MM.1S (cell line): ENCODE results near the gene RPS18.
"Not testable (repeated sequence)": the region's sequence is repeated elsewhere in the genome, so short reads cannot be mapped to it uniquely, and the experiment has no call there.

Source experiments
- DNase-seq: peaks from one replicate; pipeline ENCODE4 v3.0.0-alpha.2; 2015
- H2AFZ ChIP-seq: fragments of 300-600 bp; sonication (generic); 2 replicates; pipeline ENCODE4 v1.6.0; 2016; ENCODE audit warnings: antibody characterized with exemption, low read length
- H3F3A ChIP-seq: fragments of 300-600 bp; sonication (generic); 2 replicates; pipeline ENCODE4 v1.6.1; 2016; ENCODE audit warnings: mild to moderate bottlenecking, antibody characterized with exemption, low read length, moderate library complexity, mixed read lengths; ENCODE audit not compliant: insufficient read depth
- H3K27ac ChIP-seq: fragments of 300-600 bp; sonication (generic); 2 replicates; pipeline ENCODE4 v1.5.1; 2016; ENCODE audit warnings: mild to moderate bottlenecking, low read length
- H3K27me3 ChIP-seq: fragments of 300-600 bp; sonication (generic); replicated peaks from 2 replicates; pipeline ENCODE4 v1.6.0; 2016; ENCODE audit warnings: low read length; ENCODE audit not compliant: insufficient read depth
- H3K36me3 ChIP-seq: fragments of 300-600 bp; sonication (generic); replicated peaks from 2 replicates; pipeline ENCODE4 v1.6.1; 2016; ENCODE audit warnings: mild to moderate bottlenecking, low read length, mixed read lengths; ENCODE audit not compliant: insufficient read depth
- H3K4me1 ChIP-seq: fragments of 300-600 bp; sonication (generic); 2 replicates; pipeline ENCODE4 v1.6.1; 2016; ENCODE audit warnings: low read length, mixed read lengths
- H3K4me2 ChIP-seq: fragments of 300-600 bp; sonication (generic); 2 replicates; pipeline ENCODE4 v1.6.0; 2016; ENCODE audit warnings: low read depth, low read length
- H3K4me3 ChIP-seq: fragments of 300-600 bp; sonication (generic); 2 replicates; pipeline ENCODE4 v1.5.1; 2016; ENCODE audit warnings: low read length, mixed read lengths
- H3K79me2 ChIP-seq: fragments of 300-600 bp; sonication (generic); 2 replicates; pipeline ENCODE4 v1.6.1; 2016; ENCODE audit warnings: mixed run types, low read length, mixed read lengths
- H3K9ac ChIP-seq: fragments of 300-600 bp; sonication (generic); 2 replicates; pipeline ENCODE4 v1.6.1; 2016; ENCODE audit warnings: low read length, mixed read lengths
- H3K9me2 ChIP-seq: fragments of 300-600 bp; sonication (generic); replicated peaks from 2 replicates; pipeline ENCODE4 v1.6.1; 2016; ENCODE audit warnings: mild to moderate bottlenecking, low read length, mixed read lengths; ENCODE audit not compliant: insufficient read depth
- H3K9me3 ChIP-seq: fragments of 300-600 bp; sonication (generic); replicated peaks from 2 replicates; pipeline ENCODE4 v1.6.1; 2016; ENCODE audit warnings: mild to moderate bottlenecking, low read length, mixed read lengths; ENCODE audit not compliant: insufficient read depth
- H4K20me1 ChIP-seq: fragments of 300-600 bp; sonication (generic); 2 replicates; pipeline ENCODE4 v1.6.1; 2016; ENCODE audit warnings: mild to moderate bottlenecking, low read length, moderate library complexity, mixed read lengths; ENCODE audit not compliant: insufficient read depth
- EZH2 ChIP-seq: fragments of 300-600 bp; sonication (generic); optimal IDR thresholded peaks from 2 replicates; pipeline ENCODE3; 2017; ENCODE audit warnings: low read depth, mild to moderate bottlenecking, antibody characterized with exemption, low read length, mixed read lengths
- EZH2phosphoT487 ChIP-seq: fragments of 300-600 bp; sonication (generic); IDR thresholded peaks from 2 replicates; pipeline ENCODE4 v1.6.1; 2018; ENCODE audit warnings: antibody characterized with exemption, low read length
- TF ChIP-seq, protein P1 (sequence below): fragments of 300-600 bp; sonication (generic); IDR thresholded peaks from 2 replicates; pipeline ENCODE4 v1.5.1; 2016; ENCODE audit warnings: antibody characterized with exemption, low read length, mixed read lengths

Gene RPS18

DNA sequence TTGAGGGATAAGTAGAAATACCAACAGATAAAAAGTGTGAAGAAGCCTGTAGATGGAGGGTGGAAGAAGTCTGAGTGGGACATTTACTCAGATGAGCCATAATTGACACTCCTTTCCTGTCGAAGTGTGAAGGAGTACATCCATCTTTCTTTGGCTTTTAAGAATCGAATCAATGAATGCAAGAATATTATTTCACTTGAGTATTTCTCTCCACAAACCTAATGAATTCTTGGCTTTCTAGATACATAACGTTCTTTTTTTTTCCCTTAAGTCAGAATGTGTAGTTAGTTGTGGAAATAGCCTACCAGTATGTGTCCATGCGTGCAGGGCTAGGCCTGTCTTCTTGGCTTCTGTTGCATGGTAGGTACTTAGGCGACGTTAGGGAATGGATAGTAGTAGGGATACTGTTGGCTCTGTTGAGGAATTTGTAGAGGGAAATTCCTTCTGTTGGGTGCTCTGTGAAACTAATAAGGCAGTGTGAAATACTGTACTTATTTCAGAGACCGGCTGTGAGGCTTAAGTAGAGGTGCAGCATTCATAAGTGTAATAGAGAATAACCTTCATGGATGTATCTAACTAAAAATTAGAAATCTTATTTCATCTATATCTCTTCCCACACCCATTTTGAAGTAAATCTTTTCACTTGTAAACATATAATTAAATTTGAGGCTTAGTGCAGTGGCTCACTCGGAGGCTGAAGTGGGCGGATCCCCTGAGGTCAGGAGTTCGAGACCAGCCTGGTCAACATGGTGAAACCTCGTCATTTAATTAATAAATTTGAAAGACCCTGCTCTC lies 1.5 kb downstream of the RPS18 start:
- H3K9me3 ChIP-seq, result no peaks in the 10 kb centered on the region
- H3K4me3 ChIP-seq, result peak overlapping the region; percentile 91
- no peak for DNase-seq
- H3K9ac ChIP-seq, result peak overlapping the region; percentile 93
- peak overlapping the region; percentile 65; the same call in 1 of the 2 replicates for H3K27ac ChIP-seq
- H4K20me1 ChIP-seq, result peaks cover 25% of the 10 kb centered on the region
- H3K4me1 ChIP-seq, result peaks cover 9% of the 10 kb centered on the region
- H3K36me3 ChIP-seq, result peaks cover 7% of the 10 kb centered on the region; the same call in 1 of the 2 replicates
- peaks cover 62% of the 10 kb centered on the region for H3F3A ChIP-seq
- TF ChIP-seq EZH2, result no peak
- no peak for TF ChIP-seq EZH2phosphoT487
- H3K4me2 ChIP-seq, result peak overlapping the region; percentile 71
- H2AFZ ChIP-seq, result no peak overlapping the region
- no peaks in the 10 kb centered on the region for H3K9me2 ChIP-seq
- H3K27me3 ChIP-seq, result no peaks in the 10 kb centered on the region
- H3K79me2 ChIP-seq, result peaks cover 60% of the 10 kb centered on the region

DNA sequence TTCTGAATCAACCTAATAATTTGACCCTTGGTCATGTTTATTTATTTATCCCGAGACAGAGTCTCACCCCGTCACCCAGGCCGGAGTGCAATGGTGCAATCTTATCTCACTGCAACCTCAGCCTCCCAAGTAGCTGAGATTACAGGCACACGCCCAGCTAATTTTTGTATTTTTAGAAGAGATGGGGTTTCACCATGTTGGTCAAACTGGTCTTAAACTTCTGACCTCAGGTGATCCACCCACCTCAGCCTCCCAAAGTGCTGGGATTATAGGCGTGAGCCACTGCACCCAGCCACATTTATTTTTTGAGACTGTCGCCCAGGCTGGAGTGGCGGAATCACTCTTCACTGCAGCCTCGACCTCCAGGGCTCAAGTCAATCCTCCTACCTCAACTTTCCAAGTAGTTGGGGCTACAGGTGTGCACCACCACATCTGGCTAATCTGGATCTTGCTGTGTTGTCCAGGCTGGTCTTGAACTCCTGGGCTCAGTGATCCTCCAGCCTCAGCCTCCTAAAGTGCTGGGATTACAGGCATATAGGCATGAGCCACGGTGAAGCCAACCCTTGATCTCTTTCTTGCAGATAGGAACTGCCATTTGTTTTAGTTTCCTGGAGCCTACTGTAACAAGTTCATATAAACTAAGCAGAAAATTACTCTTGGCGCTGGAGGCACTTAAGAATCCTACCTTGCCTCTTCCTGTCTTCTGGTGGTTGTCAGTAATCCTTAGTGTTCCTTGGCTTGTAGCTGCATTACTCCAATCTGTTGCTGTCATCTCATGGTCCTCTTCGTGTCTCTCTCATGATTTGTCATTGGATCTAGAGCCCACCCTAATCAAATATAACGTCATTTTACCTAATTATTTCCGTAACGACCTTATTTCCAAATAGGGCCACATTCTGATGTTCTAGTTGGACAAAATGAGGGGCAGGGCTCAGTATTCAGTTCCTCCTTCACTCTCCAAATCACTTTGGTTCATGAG lies 2.3 kb downstream of the RPS18 start:
- Histone ChIP-seq H3K27ac (no peak overlapping the region), H3K4me3 (no peak overlapping the region), H4K20me1 (peaks cover 25% of the 10 kb centered on the region), H3K4me2 (peak overlapping the region; percentile 71; the same call in 1 of the 2 replicates), H3F3A (peaks cover 64% of the 10 kb centered on the region), H3K9me2 (no peaks in the 10 kb centered on the region), H2AFZ (no peak overlapping the region), H3K9ac (no peak overlapping the region), H3K36me3 (peaks cover 7% of the 10 kb centered on the region; the same call in 1 of the 2 replicates), H3K79me2 (peaks cover 60% of the 10 kb centered on the region), H3K9me3 (no peaks in the 10 kb centered on the region), H3K4me1 (peaks cover 9% of the 10 kb centered on the region), H3K27me3 (no peaks in the 10 kb centered on the region)
- DNase-seq, result no peak
- TF ChIP-seq EZH2 (no peak), EZH2phosphoT487 (no peak)
- TF ChIP-seq, protein P1, sequence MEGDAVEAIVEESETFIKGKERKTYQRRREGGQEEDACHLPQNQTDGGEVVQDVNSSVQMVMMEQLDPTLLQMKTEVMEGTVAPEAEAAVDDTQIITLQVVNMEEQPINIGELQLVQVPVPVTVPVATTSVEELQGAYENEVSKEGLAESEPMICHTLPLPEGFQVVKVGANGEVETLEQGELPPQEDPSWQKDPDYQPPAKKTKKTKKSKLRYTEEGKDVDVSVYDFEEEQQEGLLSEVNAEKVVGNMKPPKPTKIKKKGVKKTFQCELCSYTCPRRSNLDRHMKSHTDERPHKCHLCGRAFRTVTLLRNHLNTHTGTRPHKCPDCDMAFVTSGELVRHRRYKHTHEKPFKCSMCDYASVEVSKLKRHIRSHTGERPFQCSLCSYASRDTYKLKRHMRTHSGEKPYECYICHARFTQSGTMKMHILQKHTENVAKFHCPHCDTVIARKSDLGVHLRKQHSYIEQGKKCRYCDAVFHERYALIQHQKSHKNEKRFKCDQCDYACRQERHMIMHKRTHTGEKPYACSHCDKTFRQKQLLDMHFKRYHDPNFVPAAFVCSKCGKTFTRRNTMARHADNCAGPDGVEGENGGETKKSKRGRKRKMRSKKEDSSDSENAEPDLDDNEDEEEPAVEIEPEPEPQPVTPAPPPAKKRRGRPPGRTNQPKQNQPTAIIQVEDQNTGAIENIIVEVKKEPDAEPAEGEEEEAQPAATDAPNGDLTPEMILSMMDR, result no peak

DNA sequence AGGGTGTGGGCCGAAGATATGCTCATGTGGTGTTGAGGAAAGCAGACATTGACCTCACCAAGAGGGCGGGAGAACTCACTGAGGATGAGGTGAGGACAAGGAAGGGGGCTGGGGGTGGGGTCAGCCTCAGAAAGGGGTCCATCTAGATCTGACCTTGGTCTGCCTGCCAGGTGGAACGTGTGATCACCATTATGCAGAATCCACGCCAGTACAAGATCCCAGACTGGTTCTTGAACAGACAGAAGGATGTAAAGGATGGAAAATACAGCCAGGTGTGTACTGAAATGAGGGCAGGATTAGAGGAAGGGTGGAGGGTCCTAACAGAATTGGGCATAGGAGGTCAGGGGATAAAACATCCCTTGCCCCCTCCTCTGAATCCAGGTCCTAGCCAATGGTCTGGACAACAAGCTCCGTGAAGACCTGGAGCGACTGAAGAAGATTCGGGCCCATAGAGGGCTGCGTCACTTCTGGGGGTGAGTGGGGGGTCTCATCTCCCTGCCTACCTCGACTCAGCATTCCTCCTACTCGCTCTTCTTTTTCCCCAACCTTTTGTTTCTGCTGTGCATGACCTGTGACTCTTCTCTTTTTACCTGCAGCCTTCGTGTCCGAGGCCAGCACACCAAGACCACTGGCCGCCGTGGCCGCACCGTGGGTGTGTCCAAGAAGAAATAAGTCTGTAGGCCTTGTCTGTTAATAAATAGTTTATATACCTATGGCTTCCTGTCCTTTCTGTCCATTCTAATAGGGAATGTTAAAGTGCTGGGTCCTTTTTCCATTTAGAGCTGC lies 4.1 kb downstream of the RPS18 start:
- H3K27ac ChIP-seq, H3K4me3 ChIP-seq, H3K9me3 ChIP-seq, H3K4me2 ChIP-seq, H3K9me2 ChIP-seq, H2AFZ ChIP-seq, H3K4me1 ChIP-seq, H3K9ac ChIP-seq, DNase-seq, H3K36me3 ChIP-seq, H3K27me3 ChIP-seq: not testable (repeated sequence)
- peaks cover 64% of the 10 kb centered on the region for H3F3A ChIP-seq
- peaks cover 25% of the 10 kb centered on the region for H4K20me1 ChIP-seq
- H3K79me2 ChIP-seq, result peaks cover 46% of the 10 kb centered on the region

DNA sequence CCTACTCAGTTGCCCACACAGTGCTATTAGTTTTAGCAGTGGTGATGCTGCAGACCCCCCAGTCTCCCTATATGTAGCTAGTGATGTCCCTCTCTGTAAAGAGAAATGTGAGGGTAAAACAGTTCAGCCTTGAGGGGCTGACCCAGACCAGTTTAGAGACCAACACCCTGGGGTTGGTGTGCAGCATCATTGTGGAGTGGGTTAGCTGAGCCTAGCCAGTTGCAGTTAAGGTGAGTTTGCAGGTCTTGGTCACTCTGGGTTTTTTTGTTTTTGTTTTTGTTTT lies 4.6 kb downstream of the RPS18 start:
- TF ChIP-seq EZH2phosphoT487 (no peak), EZH2 (no peak)
- TF ChIP-seq, protein P1, result no peak
- Histone ChIP-seq H3K4me1 (peaks cover 9% of the 10 kb centered on the region), H2AFZ (no peak overlapping the region), H3K27me3 (no peaks in the 10 kb centered on the region), H3K9me2 (no peaks in the 10 kb centered on the region), H3K79me2 (peaks cover 41% of the 10 kb centered on the region), H3K4me3 (no peak overlapping the region), H3F3A (peaks cover 64% of the 10 kb centered on the region), H3K27ac (no peak overlapping the region), H3K36me3 (peaks cover 7% of the 10 kb centered on the region; the same call in 1 of the 2 replicates), H3K9me3 (no peaks in the 10 kb centered on the region), H3K9ac (no peak overlapping the region), H4K20me1 (peaks cover 25% of the 10 kb centered on the region), H3K4me2 (no peak overlapping the region)
- no peak for DNase-seq
